DMS114 treated with DMSO at 0.1 percent for 48 hours (cell line): Measurements from ENCODE around the gene DMRTA2.

Experiments used
- DNase-seq: peaks from one replicate; lab custom pipeline; 2025; ENCODE audit not compliant: unreplicated experiment; lab: John Stamatoyannopoulos, UW

The DMRTA2 gene

GRCh38 chr1:50424045-50424883 lies 1.0 kb upstream of the DMRTA2 start:
- peak; percentile 71 for DNase-seq

GRCh38 chr1:50423670-50424000 lies 392 bp upstream of the DMRTA2 start:
- no peak for DNase-seq

- no peak for DNase-seq
These were observed 633 bp downstream of the DMRTA2 start for GRCh38 chr1:50422675-50422945.

- DNase-seq = no peak
These were observed 1.2 kb downstream of the DMRTA2 start for GRCh38 chr1:50421768-50422674.

DNA sequence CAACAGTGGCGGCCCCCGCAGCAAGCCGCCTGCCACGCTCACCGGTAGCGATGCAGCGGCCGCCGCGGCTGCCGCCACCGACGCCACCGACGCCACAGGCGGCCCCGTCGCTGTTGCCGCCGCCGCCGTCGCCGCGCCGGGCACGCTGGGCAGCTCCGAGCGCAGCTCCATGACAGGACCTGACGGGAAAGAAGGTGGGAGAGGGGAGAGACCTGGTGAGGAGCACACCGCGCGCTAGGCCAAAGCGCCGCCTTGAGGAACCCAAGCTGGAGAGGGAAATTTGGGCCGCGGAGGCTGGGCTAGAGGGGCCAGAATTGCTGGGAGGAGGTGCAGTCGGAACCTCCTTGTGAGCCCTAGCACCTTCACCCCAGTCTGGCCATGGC lies 1.9 kb downstream of the DMRTA2 start:
- no peak for DNase-seq

DNA sequence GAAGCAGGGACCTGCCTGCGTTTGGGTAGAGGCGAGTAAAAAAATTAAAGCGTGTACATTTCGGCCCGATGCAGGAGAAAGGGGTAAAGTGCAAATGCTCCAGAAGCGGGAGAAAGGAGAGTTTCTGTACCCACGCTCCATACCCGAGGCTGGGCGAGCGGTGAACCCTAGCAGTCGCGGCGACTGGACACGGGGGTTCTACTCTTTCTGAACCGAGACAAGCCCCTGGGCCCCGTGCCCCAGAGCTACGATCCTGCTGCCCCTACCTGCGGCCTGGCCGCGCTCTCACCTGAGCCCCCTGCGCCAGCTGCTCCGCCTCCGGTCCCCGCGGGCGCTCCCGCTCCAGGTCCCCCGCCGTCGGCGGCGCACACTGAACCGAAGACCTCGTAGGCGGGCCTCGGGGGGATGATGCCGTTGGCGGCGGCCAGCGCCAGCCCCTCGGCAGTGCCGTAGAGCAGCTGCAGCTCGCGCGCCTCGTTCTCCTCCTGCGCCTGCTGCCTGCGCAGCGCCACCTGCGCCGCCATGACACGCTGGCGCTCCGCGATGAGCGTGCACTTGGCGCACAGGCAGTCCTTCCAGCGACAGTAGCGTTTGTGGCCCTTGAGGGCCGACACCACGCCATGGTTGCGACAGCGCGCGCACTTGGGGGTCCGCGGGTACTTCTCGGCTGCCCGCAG lies 2.4 kb downstream of the DMRTA2 start:
- DNase-seq = no peak

DNA sequence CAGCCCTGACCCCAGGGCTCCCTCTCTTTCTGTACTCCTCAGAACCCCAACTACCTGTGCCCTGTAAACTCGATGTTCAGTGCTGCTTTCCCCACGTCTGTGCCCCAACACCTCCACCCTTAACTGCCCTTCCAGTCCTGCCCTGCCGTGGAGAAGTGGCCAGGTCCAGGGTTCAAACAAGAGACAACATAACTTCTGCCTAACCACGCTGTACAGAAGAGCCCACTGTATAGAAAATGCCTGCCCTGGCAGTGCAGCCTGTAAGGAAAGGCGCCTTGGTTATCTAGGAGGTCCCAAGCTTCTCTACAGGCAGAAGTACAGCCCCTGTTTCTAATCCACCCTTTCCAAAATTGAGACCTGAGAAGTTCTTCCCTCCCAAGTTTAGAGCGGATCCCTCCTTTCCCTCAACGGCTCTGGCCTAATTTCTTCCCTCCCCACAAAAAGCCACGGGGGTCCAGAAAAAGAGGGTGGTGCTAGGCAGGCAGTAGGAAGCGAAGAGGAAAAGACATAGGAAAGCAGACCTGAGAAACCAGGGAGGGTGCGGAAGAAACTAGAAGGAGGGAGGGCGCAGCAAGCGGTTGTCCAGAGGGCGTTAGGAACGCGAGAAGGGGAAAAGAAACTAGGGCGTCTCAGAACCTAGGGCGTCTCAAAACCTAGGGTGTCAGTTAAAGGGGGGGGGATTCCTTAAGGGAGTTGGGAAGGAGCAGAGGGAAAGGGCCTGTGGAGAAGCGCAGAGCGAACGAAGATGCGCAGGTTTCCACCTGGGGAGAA lies 3.2 kb downstream of the DMRTA2 start:
- no peak for DNase-seq

DNA sequence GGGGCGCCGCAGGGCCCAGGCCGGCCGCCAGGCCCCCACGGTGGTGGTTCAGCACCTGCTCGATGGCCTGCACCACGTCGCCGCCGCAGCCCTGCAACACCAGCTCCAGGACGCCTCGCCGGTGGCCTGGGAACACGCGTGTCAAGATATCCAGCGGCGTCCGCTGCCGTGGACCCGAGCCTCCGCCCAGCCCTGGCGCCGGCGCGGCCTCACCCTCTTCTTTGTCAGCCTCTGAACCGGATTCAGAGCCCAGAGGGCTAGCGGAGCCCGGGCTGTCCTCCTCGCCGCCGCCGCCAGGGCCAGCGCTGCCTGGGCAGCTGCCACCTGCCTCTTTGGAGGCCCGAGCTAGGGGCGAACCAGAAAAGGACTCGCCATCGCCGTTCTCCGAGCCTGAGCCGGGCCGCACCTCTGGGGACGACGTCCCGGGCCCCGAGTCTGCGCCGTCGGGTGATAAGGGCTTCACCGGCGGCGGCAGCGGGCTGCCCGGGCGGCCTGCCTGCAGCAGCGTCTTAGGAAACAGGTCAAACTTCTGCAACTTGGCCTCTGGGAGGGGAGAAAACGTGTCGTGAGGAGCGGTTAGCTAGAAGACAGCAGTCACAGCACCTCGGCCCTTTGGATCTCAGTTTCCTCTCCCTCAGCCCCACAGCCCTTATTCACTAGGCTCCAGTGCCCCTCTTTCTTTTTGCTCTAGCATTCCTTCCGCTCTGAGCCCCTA lies 3.9 kb downstream of the DMRTA2 start:
- no peak for DNase-seq

DNA sequence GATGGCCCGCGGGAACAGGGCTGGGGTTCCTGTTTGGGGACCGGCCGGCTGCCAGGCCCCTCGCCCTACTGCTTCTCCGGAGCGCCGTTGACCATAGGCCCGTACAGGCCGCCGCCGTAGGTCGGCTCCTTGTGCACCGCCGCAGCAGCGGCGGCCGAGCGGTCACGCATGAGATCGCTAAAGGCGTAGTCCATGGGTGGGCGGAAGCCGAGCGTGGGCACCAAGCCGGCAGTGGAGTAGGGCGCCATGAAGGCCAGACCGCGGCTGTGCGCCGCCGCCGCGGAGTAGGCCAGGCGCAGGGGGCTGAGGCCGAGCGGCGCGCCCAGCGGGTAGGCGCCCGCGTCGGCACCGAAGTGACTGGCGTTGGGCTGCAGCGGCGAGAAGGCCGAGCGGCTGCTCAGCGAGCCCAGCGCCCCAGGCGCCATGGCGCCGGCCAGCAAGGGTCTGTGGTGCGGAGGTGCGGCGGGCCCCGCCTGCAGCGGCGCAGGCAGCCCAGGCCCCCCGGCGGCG lies 4.6 kb downstream of the DMRTA2 start:
- DNase-seq = no peak

- no peak for DNase-seq
These were observed 5.2 kb downstream of the DMRTA2 start for GRCh38 chr1:50417946-50418599.

- no peak for DNase-seq
These were observed 5.7 kb downstream of the DMRTA2 start for GRCh38 chr1:50417507-50417906.

DNA sequence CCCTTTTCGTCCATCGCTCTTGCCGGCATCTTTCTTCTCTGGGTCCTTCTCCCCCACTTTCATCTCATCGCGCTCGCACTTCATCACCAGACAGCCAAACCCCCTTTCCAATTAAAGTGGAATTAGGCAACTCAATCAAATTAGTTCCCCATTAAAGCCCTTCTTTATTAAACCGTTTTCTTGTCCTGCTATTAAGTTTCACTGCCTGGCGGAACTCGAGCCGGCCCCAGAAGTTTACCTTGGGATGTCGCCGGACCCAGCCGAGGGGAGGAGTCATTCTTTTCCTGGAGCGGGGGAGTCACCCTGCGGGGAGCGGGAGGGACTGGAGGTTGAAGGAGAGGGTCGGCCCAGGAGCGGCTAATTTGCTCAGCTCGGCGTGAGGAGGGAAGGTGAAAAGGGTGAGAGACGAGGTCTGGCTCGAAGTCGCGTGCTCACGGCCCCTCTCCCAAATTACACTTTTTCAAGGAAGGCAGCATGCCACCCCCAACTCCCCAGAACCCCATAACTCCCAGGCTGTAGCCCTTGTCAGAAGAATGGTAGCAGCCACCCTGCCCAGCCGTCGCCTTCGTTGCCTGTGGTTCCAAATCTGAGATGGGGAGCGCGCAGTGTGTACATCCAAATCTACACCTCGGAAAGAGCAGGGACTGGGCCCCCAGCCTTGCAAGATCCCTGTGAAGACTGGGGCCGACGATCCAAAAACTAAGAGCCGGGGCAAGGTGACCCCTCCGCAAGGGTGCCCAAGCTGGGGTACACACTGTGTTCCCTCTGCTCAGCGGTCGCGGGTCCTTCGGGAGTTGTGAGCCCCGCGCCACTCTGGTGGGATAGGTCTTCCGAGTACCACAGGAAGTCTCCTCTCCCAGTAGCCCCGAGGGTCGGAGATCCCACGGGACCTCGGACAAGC lies 6.4 kb downstream of the DMRTA2 start:
- DNase-seq = no peak

- no peak for DNase-seq
These were observed 7.1 kb downstream of the DMRTA2 start for GRCh38 chr1:50416150-50416527.

DNA sequence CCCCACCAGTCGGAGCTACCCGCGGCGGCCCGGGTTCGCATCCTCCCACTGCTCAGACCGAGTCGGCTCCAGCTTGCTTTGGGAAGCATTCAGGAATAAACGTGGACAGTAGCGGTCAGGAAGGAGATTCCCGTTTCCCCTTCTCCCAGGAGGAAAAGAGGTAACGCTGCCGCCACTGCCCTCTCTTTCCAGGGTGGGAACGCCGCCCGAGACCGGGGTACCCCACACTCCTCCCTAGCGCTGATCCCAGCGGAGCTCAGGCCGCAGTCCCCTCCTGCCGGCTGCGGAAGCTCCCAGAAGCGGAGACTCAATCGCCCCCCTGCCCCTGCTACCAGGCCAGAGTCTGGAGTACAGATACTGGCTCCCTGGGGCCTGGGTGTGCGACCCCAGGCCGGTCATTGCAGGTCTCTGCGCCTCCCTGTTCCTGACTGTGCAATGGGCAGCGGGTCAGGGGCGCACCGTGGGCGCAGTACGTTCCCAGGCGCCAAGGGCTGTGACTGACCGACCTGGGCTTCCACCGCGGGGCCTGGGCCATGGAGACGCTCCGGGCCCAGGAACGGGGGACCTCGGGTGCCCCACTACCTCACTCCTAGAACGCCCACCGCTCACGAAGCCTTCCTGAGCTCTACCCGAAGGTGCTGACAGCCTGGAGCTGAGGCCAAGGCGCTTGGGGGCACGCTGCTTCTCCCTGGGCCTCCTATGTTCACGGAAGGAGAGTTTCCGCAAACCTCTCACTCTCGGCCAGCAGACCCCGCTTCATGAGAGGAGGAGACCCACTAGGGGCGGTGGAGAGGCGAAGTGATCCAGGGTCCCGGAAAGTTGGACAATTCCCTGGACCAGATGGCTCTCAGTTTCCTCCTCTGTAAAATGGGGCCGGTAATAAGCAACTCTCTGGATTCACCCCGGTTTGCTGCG lies 7.8 kb downstream of the DMRTA2 start:
- DNase-seq = no peak

DNA sequence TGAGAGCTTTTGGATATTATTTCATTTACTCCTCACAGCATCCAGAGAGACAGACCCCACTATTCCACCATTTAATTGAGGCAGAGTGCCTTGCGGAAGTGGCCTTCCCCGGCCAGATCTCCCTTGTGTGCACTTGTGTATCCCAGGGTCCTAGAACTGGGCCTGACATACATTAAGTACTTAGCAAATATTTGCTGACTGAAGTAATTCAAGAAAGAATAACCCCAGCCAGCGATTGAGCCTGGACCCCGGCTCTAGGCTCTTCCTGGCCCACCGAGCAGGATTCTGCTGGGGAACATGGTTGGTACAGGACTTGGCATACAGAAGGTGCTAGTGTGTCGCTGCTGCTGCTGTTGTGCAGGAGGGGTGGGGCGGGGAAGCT lies 8.4 kb downstream of the DMRTA2 start:
- DNase-seq = no peak

DNA sequence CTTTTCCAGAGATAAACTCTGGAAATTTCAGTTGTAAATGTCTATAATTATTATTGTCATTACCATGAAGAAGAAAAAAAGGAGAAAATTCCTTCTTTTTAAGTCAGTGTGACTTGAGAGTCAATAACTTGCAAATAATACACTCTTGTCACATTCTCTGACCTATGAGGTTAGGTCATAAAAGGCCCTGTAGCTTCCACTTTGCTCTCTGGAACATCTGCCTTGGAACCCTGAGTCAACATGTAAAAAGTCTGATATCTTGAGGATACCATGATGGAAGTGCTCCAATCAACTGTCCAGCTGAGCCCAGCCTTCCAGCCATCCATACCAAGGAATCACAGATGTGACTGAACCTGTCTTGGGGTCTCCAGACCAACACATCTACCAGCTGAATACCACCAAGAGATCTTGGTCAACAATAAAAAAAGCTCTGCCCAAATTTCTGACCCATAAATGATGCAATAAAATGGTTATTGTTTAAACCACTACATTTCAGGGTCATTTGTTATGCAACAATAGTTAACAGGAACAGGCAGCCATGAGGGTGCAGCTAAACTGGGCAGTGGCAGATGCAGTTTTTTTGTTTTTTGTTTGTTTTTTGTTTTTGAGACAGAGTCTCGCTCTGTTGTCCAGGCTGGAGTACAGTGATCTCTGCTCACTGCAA lies 10.3 kb downstream of the DMRTA2 start:
- no peak for DNase-seq

DNA sequence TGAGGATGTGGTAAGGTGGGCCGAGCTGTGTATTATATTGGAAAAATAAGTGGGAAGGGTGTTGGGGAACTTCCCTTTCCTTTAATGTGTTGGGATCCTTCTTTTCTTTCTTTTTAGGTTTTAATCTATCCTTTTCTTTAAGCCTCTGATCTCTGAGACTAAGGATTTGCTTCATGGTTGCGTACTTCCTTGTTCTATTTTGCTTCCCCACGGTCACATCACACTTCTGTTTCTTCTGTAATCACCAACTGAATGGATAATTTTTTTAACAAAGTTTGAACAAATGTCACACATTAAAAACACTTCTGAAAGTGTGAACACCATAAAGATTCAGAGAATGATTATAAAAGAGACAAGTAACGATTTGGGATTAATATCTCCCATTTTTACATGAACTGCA lies 17.4 kb downstream of the DMRTA2 start:
- no peak for DNase-seq
